Caco-2 (cell line): ENCODE results near the gene UNC13C. TPM values are rescaled to one million over a fixed set of nuclear protein-coding genes. Genes with fewer than 3 reads are reported as not detected.

Experiments
- BruUV-seq: library from RNA; stranded (reverse); fragments of 400-500 nt; replicated peaks from 2 replicates; lab custom pipeline; 2021; lab: Mats Ljungman, UMichigan
- CTCF ChIA-PET: fragments of 300-600 bp; sonication (Branson Sonifier 250); formaldehyde crosslinking; loops from one replicate; lab custom pipeline; 2022; ENCODE audit warnings: antibody characterized with exemption; lab: Charles Lee
- POLR2A ChIA-PET: fragments of 300-600 bp; sonication (Branson Sonifier 250); formaldehyde crosslinking; loops from one replicate; lab custom pipeline; 2022; ENCODE audit warnings: antibody characterized with exemption; lab: Charles Lee
- DNase-seq, 2 experiments: peaks; one replicate each; pipeline versions ENCODE4 v3.0.0 to v3.0.0-alpha.2; 2020 to 2022
- H3K27me3 ChIP-seq: replicated peaks from 2 replicates; pipeline ENCODE4 v1.6.0; 2011; ENCODE audit warnings: low read length; ENCODE audit not compliant: control insufficient read depth, insufficient read depth
- H3K36me3 ChIP-seq: 2 replicates; pipeline ENCODE4 v1.5.1; 2011; ENCODE audit warnings: low read length; ENCODE audit not compliant: control insufficient read depth, insufficient read depth
- H3K4me1 ChIP-seq: fragments of 250-450 bp; sonication (Bioruptor Pico); 2 replicates; pipeline ENCODE4 v1.5.1; 2020; ENCODE audit warnings: mild to moderate bottlenecking
- H3K4me3 ChIP-seq: 2 replicates; pipeline ENCODE4 v1.5.1; 2011; ENCODE audit warnings: low read depth, mild to moderate bottlenecking, control low read depth, low read length
- H3K9me3 ChIP-seq: fragments of 250-450 bp; sonication (Bioruptor Pico); 2 replicates; pipeline ENCODE4 v1.5.1; 2020; ENCODE audit warnings: mild to moderate bottlenecking, moderate library complexity
- H3K27ac Mint-ChIP-seq: one replicate; pipeline ENCODE4 v1.8.0; 2022; ENCODE audit warnings: mixed read lengths; ENCODE audit not compliant: unreplicated experiment
- H3K27me3 Mint-ChIP-seq: one replicate; pipeline ENCODE4 v1.8.0; 2022; ENCODE audit warnings: mixed read lengths; ENCODE audit not compliant: insufficient read depth, unreplicated experiment
- H3K36me3 Mint-ChIP-seq: one replicate; pipeline ENCODE4 v1.8.0; 2022; ENCODE audit warnings: mild to moderate bottlenecking, mixed read lengths; ENCODE audit not compliant: insufficient read depth, unreplicated experiment
- H3K4me1 Mint-ChIP-seq: one replicate; pipeline ENCODE4 v1.8.0; 2022; ENCODE audit warnings: low read depth, mixed read lengths; ENCODE audit not compliant: unreplicated experiment
- H3K4me3 Mint-ChIP-seq: one replicate; pipeline ENCODE4 v1.8.0; 2022; ENCODE audit warnings: mild to moderate bottlenecking, moderate library complexity, mixed read lengths; ENCODE audit not compliant: unreplicated experiment
- H3K9me3 Mint-ChIP-seq: one replicate; pipeline ENCODE4 v1.8.0; 2022; ENCODE audit warnings: mixed read lengths; ENCODE audit not compliant: unreplicated experiment
- CTCF ChIP-seq, 2 experiments: fragments of 200-600 bp in 1 of 2; IDR thresholded peaks; 1 replicate in 1 of 2; 2 replicates in 1 of 2; pipeline versions ENCODE4 v1.5.1 to v1.8.0; 2011 to 2022; ENCODE audit warnings: antibody characterized with exemption in 1 of 2, control low read depth in 1 of 2, inconsistent platforms in 1 of 2, low read depth in 1 of 2, low read length in 1 of 2, mild to moderate bottlenecking in 1 of 2, moderate library complexity in 1 of 2; ENCODE audit not compliant: insufficient read depth in 1 of 2, severe bottlenecking in 1 of 2, unreplicated experiment in 1 of 2
- intact Hi-C: fragments of 100-400 bp; cut with micrococcal nuclease; formaldehyde crosslinking; loops from one replicate; pipeline ENCODE4 v1.10.0; 2022; ENCODE audit not compliant: unreplicated experiment
- total RNA-seq: library from RNA; stranded (reverse); gene quantifications from 2 replicates; pipeline ENCODE4 v1.2.3, GENCODE V29; 2022

Gene UNC13C
- total RNA-seq, 1 experiment from 2014 or later, result 2.9 TPM

DNA sequence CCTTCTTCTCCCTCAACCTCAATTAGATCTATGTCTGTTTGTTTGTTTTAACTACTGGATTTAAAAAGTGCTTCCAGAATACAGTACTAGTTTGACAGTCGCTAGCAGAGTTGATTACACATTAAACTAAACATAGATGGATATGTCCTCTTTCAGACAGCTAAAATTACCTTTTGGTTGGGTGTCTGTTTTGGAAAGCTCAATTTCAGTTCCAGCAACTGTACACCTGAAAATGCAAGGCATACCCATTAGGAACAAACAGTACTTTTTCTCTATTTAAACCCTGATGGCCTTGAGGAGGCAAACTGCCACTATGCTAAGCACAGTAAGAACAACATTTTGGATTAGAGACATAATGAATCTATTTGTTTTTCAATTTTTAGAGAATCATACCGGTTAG is 234.4 kb downstream of the UNC13C start:
- Mint-ChIP-seq H3K27ac (no peak overlapping the region), H3K4me1 (no peaks in the 10 kb centered on the region), H3K27me3 (no peaks in the 10 kb centered on the region), H3K4me3 (no peak overlapping the region), H3K36me3 (no peaks in the 10 kb centered on the region), H3K9me3 (no peaks in the 10 kb centered on the region)
- no peaks in the 10 kb centered on the region for H3K4me1 ChIP-seq
- no peak overlapping the region for H3K4me3 ChIP-seq
- TF ChIP-seq CTCF (IDR thresholded peaks at IDR 0.05; ENCODE audit: insufficient read depth in 1 of 2, low read depth in 1 of 2, low read length in 1 of 2, severe bottlenecking in 1 of 2, unreplicated experiment in 1 of 2), result no peak
- H3K27me3 ChIP-seq, result no peaks in the 10 kb centered on the region; the same call in 1 of the 2 replicates
- no peaks in the 10 kb centered on the region for H3K9me3 ChIP-seq
- H3K36me3 ChIP-seq, result no peaks in the 10 kb centered on the region
- intact Hi-C loops, result no loop called here
- POLR2A ChIA-PET, result no interaction called here
- CTCF ChIA-PET, result no interaction called here
- no TSS peak for BruUV-seq
- DNase-seq, result no peak

GRCh38 chr15:54226455-54226854 is 248.2 kb downstream of the UNC13C start:
- Histone ChIP-seq H3K9me3 (no peaks in the 10 kb centered on the region; the same call in 1 of the 2 replicates), H3K4me3 (no peak overlapping the region), H3K4me1 (no peaks in the 10 kb centered on the region), H3K27me3 (no peaks in the 10 kb centered on the region), H3K36me3 (no peaks in the 10 kb centered on the region)
- no TSS peak for BruUV-seq
- intact Hi-C loops, result no loop called here
- ChIA-PET CTCF (no interaction called here), POLR2A (no interaction called here)
- Mint-ChIP-seq H3K27me3 (no peaks in the 10 kb centered on the region), H3K9me3 (peaks cover 16% of the 10 kb centered on the region), H3K27ac (no peak overlapping the region), H3K36me3 (no peaks in the 10 kb centered on the region), H3K4me3 (no peak overlapping the region), H3K4me1 (no peaks in the 10 kb centered on the region)
- TF ChIP-seq CTCF (IDR thresholded peaks at IDR 0.05; ENCODE audit: insufficient read depth in 1 of 2, low read depth in 1 of 2, low read length in 1 of 2, severe bottlenecking in 1 of 2, unreplicated experiment in 1 of 2), result no peak
- no peak for DNase-seq

GRCh38 chr15:54227569-54227968 is 249.3 kb downstream of the UNC13C start:
- no peak for TF ChIP-seq CTCF (IDR thresholded peaks at IDR 0.05; ENCODE audit: insufficient read depth in 1 of 2, low read depth in 1 of 2, low read length in 1 of 2, severe bottlenecking in 1 of 2, unreplicated experiment in 1 of 2)
- Mint-ChIP-seq H3K36me3 (no peaks in the 10 kb centered on the region), H3K9me3 (peaks cover 16% of the 10 kb centered on the region), H3K4me3 (no peak overlapping the region), H3K27ac (no peak overlapping the region), H3K27me3 (no peaks in the 10 kb centered on the region), H3K4me1 (no peaks in the 10 kb centered on the region)
- CTCF ChIA-PET, result no interaction called here
- H3K4me3 ChIP-seq, result no peak overlapping the region
- intact Hi-C loops, result no loop called here
- no peaks in the 10 kb centered on the region for H3K4me1 ChIP-seq
- POLR2A ChIA-PET, result no interaction called here
- no peaks in the 10 kb centered on the region for H3K36me3 ChIP-seq
- H3K27me3 ChIP-seq, result no peaks in the 10 kb centered on the region
- DNase-seq, result no peak
- no peaks in the 10 kb centered on the region; the same call in 1 of the 2 replicates for H3K9me3 ChIP-seq
- no TSS peak for BruUV-seq
